Cerebellar cortex (tissue), 1 donor: ENCODE data around the gene ASAP3.
"Not testable (repeated sequence)": the region's sequence is repeated elsewhere in the genome, so short reads cannot be mapped to it uniquely, and the experiment has no call there.

Source experiments
- DNase-seq: peaks from one replicate; pipeline ENCODE4 v3.0.0-alpha.2; 2015; ENCODE audit warnings: low spot score

Gene ASAP3

DNA sequence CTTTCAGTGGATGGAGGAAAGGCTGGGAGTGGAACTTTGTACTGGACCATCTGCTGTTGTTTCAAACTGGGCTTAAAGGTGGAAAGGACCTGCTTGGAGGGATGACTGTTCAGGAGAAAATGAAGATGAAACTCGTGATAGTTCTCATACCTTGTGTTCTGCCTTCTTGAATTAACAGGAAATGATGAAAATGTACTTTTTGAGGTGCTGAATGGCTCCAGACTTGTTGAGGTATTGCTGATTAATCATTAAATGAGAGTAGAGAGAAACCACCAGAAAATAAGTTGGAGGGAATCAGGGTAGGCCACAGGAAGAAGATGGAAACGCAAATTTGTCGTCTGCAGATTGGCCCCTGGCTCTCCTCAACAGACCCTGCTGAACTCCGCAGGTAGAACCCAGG lies 88.1 kb downstream of the ASAP3 start:
- DNase-seq, result no peak

DNA sequence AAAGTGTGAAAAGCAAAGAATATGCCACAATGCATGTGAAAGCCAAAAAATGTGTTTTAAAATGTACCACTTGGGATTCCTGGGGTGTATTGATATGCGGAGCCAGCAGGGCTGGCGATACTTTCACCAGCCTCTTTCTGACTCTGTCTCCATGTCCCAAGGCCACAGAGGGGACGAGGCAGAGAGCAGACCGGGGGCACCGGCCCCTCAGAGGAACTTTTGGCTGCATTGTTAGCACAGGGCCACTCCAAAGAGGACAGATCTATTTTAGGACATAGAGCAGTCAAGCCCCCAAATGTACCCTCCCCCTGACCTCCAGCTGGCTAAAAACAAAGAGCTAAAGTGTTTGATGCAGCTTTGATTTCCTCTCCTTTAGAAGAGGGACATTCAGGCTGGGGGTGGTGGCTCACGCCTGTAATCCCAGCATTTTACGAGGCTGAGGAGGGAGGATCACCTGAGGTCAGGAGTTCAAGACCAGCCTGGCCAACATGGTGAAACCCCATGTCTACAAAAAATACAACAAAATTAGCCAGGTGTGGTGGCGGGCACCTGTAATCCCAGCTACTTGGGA lies 88.7 kb downstream of the ASAP3 start:
- no peak for DNase-seq

DNA sequence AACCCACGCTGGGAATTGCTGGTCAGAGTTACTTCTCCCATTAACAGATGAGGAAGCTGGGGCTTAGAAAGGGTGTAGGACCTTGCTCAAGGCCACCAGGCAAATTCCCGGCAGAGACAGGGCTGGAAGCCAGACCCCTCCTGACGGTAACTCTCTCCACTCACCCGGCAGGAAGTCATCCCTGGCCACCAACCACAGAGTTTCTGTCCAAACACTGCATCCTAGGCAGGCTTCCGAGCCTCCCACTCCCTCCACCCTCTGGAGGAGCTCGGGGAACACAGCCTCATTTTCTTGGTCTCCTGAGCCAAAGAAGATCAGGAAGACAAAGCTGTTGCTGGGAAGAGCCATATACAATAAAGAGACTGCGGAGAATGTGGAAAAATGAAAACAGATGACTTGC lies 89.3 kb downstream of the ASAP3 start:
- DNase-seq, result no peak

DNA sequence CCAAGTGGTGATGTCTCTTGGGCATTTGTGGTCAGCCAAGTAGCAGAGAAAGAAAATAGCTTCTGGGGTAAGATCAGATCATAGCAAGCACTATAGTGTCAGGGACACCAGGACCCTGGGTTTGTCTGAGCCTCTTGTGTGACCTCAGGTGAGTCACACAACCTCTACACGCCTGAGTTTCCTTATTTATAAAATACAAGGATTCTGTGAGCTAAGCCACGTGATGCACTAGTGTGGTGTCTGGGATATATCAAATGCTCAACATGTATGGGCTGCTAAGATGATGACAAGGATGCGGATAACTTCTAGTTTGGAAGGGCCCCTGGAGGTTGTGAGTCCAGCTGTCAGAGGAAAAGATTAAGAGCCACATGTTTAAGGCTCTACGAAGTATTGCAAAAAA lies 89.8 kb downstream of the ASAP3 start:
- no peak for DNase-seq

DNA sequence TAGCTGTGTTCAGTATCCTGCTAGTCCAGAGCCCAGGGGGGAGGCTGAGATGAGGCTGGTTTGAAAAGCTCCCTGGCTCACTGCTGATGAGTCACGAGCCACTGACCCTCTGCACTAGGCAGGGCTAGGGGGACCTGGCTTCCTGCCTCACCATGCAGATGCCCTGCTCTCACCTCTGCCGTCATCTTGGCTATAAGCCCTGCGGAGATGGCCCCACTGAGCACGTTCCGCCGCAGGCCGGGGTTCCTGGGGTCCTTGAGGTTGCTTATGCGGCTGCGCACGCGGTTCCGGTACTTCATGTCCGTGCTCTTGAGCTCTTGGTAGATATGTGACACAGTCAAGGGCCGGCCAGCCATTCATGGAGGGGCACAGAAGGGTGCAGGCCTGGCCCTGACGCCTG lies 90.3 kb downstream of the ASAP3 start:
- DNase-seq, result no peak

DNA sequence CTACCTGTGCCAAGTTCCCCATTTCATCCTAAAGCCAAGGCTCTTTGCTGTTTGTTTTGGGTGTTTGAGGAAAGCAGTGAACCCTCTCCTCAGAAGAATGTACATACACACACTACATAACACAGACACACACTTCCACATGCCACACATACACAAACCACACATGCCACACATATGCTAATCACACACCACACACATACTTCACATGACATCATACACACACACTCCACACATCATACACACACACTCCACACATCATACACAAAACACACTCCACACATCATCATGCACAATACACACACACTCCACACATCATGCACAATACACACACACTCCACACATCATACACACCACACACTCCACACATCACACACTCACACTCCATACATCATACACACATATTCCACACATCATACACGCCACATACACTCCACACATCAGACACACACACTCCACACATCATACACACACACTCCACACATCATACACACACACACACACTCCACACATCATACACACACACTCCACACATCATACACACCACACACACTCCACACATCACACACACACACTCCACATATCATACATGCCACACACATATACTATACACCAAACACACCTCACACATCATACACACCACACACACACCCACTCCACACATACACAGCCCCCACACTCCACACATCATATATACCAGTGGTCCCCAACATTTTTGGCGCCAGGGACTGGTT lies 91.7 kb downstream of the ASAP3 start:
- no peak for DNase-seq

DNA sequence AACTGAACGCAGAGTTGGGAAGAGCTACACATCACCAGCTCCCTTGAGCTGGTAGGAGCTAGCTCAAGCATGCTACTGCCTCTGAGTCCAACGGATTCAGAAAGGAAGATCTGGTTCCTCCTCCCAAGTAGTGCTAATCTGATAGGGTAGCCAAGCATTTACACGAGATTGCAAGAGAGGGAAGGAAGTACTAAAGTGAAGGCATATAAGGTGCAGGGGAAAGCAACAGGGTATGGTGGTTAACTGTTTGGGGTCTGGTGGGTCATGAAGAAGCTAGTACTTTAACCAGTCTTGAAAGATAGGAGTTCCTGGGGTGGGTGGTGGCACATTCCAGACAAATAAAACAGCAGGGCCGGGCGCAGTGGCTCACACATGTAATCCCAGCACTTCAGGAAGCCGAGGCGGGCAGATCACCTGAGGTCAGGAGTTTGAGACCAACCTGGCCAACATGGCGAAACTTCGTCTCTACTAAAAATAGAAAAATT lies 94.1 kb downstream of the ASAP3 start:
- DNase-seq, result no peak

DNA sequence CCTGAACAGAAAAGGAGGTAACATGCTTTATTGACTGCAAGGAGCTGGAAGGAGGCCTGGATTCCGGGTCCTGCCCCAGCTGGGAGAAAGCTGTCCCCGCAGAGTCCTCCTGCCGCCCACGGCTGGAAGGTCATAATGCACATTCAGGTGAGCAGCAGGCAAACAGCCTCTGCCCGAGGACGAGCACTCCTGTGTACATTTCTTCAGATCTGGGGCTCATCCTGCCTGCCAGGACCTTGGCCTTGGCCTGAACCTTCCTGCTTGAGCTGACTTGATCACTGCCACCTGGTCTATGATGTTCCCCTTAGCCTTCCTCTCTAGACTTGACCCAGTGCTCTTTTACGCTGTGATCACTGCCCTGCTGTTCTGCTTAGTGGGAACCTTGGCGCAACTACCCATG lies 96.5 kb downstream of the ASAP3 start:
- DNase-seq, result no peak

DNA sequence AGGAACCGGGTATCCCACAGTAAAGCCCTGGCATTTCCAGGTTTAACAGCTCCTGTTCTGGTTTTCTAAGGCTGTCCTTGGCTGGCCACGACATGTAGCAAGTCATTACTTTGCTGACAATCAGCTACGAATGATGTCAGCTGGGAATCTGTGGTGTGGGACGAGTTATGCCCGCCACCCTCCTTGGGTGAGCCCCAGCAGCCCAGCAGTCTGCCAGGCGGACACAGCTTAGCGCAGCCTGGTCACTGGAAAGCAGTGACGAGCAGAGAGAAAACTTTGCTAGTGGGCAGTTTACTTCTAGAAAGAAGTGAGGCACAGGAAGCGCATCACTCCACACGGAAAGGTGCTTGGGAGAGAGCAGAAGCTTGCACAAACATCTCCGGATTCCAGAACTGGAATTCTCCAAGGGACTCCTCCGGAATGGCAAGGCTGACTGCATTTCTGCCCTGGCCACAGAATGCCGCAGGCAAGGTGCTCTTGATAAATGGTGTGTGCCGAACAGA lies 98.8 kb downstream of the ASAP3 start:
- no peak for DNase-seq

DNA sequence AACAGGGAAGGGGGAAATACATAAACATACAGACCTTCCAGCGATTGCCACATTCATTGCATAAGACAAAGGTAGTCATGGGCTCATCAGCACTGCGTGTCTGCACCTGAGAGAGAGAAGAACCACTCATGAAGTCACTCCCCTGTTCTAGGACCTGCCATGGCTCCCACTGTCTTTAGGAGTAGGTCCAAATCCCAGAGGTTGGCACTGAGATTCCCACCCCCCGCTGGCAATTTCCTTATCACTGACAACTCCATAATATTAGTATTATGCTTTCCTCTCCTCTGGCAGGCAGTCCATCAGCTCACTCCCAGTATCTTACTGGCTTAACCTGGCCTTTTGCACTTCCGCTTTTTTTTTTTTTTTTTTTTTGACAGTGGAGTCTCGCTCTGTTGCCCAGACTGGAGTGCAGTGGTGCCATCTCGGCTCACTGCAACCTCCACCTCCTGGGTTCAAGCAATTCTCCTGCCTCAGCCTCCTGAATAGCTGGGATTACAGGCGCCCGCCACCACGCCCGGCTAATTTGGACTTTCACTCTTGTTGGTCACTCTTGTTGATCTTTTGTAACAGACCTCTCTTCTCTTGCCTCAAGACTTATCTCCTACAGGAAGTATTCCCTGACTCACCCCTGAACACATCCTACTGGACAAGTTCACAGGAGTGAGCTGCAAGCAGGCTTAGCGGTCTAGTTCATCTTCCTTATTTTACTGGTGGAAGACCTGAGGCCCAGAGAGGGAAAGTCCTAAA lies 99.5 kb downstream of the ASAP3 start:
- DNase-seq, result no peak

DNA sequence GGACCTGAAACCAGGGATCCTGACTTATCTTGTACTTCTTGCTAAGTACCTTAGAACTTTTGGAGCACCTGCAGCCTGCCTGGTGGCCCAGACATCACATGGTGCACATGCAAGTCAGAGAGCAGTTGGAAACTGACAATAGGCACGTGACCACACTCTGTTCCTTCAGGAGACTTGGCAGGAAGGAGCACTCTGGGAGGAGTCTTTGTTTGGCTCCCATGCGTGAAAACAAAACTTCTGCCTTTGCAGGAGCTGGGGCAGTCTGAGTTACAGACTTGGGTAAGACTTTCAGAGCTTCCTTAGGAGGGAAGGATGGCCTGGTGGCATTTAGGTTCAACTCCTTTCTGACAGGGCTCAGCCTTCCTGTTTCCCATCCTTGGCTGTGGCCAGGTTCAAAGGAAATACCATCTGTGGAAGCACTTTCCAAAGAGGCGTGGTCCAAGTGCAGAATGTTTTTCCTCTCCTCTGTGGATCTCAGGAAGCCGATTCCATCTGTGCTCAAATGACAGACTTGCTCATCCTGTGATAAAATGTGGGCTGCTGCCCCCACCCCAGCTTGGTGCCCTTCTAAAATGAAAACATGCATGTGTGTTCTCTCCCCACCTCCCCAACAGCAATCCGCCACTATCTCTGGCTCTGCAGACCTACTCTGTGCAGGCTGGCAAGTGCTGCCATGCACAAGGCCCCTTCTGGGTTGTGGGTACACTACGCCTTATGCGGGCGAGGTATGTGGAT lies 100.2 kb downstream of the ASAP3 start:
- DNase-seq, result no peak

DNA sequence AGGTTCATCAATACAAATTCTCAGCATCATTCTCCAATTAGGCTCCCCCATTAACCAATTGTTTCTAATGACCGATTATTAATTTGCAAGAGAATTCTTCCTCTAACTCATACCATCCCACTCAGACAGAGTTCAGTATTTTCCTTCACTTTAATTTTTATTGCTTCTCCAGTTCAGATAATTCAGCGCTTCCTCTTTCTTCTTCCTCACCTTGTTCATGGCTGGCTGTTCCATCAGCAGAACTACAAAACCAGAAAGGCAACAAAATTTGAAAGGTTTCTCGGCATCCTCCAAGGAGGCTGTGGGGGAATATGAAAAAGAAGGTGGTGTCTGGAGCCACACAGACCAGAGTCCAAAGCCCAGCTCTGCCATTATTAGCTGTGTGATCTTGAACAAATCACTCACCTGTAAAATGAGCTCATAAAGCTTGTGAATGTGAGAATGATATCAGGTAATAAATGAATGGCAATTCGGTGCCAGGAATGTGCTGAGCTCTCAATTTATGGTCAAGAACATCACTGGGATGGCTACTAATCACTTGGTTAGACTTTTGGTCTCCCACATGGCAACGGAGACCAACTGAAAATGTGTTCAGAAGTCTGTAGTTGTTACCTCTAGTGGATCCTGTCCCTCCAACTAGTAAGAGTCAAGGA lies 102.6 kb downstream of the ASAP3 start:
- no peak for DNase-seq

DNA sequence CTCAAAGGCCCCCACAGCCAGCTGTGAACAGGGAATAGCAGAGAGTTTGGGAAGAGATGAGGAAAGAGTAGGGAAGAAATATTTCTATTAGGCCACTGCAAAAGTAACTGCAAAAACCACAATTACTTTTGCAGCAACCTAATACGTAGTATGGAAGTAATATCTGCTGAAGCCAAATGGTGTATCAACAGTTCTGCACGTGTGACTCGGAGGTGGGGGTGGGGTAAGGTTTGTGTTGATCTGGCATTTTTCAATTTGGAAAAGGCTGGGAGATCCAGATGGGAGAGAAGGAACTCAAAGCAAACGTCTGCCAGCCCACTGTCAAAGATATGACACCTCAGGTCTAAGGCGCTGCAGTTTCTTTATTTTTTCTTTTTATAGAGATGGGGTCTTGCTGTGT lies 103.3 kb downstream of the ASAP3 start:
- DNase-seq, result no peak

DNA sequence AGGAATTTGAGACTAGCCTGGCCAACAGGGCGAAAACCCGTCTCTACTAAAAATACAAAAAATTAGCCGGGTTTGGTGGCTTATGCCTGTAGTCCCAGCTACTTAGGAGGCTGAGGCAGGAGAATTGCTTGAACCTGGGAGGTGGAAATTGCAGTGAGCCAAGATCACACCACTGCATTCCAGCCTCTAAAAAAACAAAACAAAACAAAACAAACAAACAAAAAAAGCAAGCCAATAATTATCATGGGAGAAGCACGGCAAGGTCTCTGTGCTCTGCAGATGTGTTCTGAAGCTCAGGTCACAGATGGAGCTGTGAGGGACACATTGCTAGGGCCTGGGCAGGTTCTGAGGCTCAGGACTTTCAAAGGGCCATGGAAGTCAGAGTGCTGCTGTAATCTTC lies 103.7 kb downstream of the ASAP3 start:
- not testable (repeated sequence) for DNase-seq
